Fibroblast of lung (primary cell): ENCODE measurements around the gene OSBPL6. TPM values are rescaled to one million over a fixed set of nuclear protein-coding genes. Genes with fewer than 3 reads are reported as not detected.
A peak's percentile ranks its signal among the peaks of the same experiment; 100 is the strongest.

Experiments used
- DNase-seq, 2 donors: peaks; one replicate each; pipeline versions ENCODE4 v3.0.0 to v3.0.0-alpha.2; 2010; ENCODE audit warnings: low read depth in 2 of 2
- H2AFZ ChIP-seq: 2 replicates; pipeline ENCODE4 v1.5.1; 2012; ENCODE audit warnings: low read length, control low read depth, inconsistent platforms
- H3K27ac ChIP-seq: 2 replicates; pipeline ENCODE4 v1.5.1; 2011; ENCODE audit warnings: low read length, control low read depth; ENCODE audit not compliant: insufficient read depth
- H3K27me3 ChIP-seq: 2 replicates; pipeline ENCODE4 v1.5.1; 2011; ENCODE audit warnings: mild to moderate bottlenecking, low read length; ENCODE audit not compliant: control insufficient read depth, insufficient read depth
- H3K36me3 ChIP-seq: 2 replicates; pipeline ENCODE4 v1.5.1; 2011; ENCODE audit warnings: low read length; ENCODE audit not compliant: control insufficient read depth, insufficient read depth
- H3K4me1 ChIP-seq: 2 replicates; pipeline ENCODE4 v1.5.1; 2011; ENCODE audit warnings: low read length; ENCODE audit not compliant: control insufficient read depth, insufficient read depth; ENCODE audit errors: extremely low read depth
- H3K4me2 ChIP-seq: 2 replicates; pipeline ENCODE4 v1.5.1; 2011; ENCODE audit warnings: low read length, control low read depth; ENCODE audit not compliant: insufficient read depth; ENCODE audit errors: extremely low read depth
- H3K4me3 ChIP-seq, 4 experiments: fragments of 200-600 bp in 1 of 4; sonication (generic) in 1 of 4; replicated peaks in 1 of 4; 2 replicates each; pipeline ENCODE4 v1.5.1; 2011 to 2016; ENCODE audit warnings: low read length in 4 of 4, low read depth in 3 of 4, mild to moderate bottlenecking in 3 of 4, control low read depth in 2 of 4, inconsistent platforms in 1 of 4, mixed read lengths in 1 of 4; ENCODE audit not compliant: insufficient read depth in 1 of 4; ENCODE audit errors: control extremely low read depth in 1 of 4
- H3K79me2 ChIP-seq: 2 replicates; pipeline ENCODE4 v1.5.1; 2012; ENCODE audit warnings: mild to moderate bottlenecking, low read length, inconsistent platforms; ENCODE audit not compliant: control insufficient read depth, insufficient read depth
- H3K9ac ChIP-seq: 2 replicates; pipeline ENCODE4 v1.5.1; 2011; ENCODE audit warnings: mild to moderate bottlenecking, low read length, control low read depth; ENCODE audit not compliant: insufficient read depth
- H3K9me3 ChIP-seq: 2 replicates; pipeline ENCODE4 v1.5.1; 2012; ENCODE audit warnings: low read depth, low read length; ENCODE audit not compliant: control insufficient read depth, insufficient read depth
- H4K20me1 ChIP-seq: 2 replicates; pipeline ENCODE4 v1.5.1; 2011; ENCODE audit warnings: low read length; ENCODE audit not compliant: control insufficient read depth, insufficient read depth; ENCODE audit errors: extremely low read depth
- EZH2 ChIP-seq: IDR thresholded peaks from 2 replicates; pipeline ENCODE4 v1.5.1; 2012; ENCODE audit warnings: low read length, control low read depth, mild to moderate bottlenecking; ENCODE audit errors: missing control alignments
- polyA plus RNA-seq, 2 donors: library from polyadenylated mRNA; depleted of rRNA in 1 of 2; stranded (reverse) in 1 of 2; unstranded in 1 of 2; fragments of >200 nt; gene quantifications; 2 replicates each; pipeline ENCODE4 v1.2.1, GENCODE V29; 2011 to 2012; ENCODE audit warnings: missing spikeins in 1 of 2
- total RNA-seq: library from RNA; depleted of rRNA; stranded (reverse); fragments of >200 nt; gene quantifications from 2 replicates; pipeline ENCODE4 v1.2.1, GENCODE V29; 2014
- TF ChIP-seq, protein P1 (sequence below), 2 donors: IDR thresholded peaks in 1 of 2; conservative IDR thresholded peaks in 1 of 2; 1 replicate in 1 of 2; 2 replicates in 1 of 2; pipeline ENCODE4 v1.5.1; 2011 to 2012; ENCODE audit warnings: low read length in 2 of 2, control low read depth in 1 of 2, inconsistent platforms in 1 of 2, low read depth in 1 of 2, mild to moderate bottlenecking in 1 of 2

The OSBPL6 gene
- total and polyA plus RNA-seq, 2 donors (not counting 1 experiment from before 2014, with no cell fraction given), result 1.0 to 5.3 TPM

DNA sequence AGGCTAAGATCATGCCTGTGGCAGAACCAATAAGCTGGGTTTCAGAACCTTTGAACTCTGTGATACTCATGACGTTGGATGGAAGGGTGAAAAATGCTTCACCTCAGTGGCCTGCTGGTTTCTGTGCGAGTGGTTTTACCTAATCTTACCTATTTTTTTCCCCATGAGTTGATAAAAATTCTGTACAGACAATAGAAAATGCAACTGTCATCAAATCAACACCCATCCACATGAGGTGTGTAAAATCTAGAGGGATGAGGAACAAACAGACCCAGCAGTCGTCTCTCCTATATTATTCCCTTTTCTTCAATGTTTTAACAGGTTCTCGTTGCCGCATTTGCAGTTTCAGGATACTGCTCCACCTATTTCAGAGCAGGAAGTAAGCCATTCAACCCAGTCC is 189.4 kb downstream of the OSBPL6 start:
- no peaks in the 10 kb centered on the region for H3K27me3 ChIP-seq
- H3K9me3 ChIP-seq, result no peaks in the 10 kb centered on the region
- no peak overlapping the region for H3K4me3 ChIP-seq
- no peaks in the 10 kb centered on the region for H3K36me3 ChIP-seq
- H3K79me2 ChIP-seq, result no peaks in the 10 kb centered on the region
- H2AFZ ChIP-seq, result no peak overlapping the region
- H3K4me2 ChIP-seq, result no peak overlapping the region
- no peak for DNase-seq
- H3K27ac ChIP-seq, result no peak overlapping the region
- H3K4me1 ChIP-seq, result no peaks in the 10 kb centered on the region
- no peaks in the 10 kb centered on the region for H4K20me1 ChIP-seq
- TF ChIP-seq EZH2, result no peak
- TF ChIP-seq, protein P1, sequence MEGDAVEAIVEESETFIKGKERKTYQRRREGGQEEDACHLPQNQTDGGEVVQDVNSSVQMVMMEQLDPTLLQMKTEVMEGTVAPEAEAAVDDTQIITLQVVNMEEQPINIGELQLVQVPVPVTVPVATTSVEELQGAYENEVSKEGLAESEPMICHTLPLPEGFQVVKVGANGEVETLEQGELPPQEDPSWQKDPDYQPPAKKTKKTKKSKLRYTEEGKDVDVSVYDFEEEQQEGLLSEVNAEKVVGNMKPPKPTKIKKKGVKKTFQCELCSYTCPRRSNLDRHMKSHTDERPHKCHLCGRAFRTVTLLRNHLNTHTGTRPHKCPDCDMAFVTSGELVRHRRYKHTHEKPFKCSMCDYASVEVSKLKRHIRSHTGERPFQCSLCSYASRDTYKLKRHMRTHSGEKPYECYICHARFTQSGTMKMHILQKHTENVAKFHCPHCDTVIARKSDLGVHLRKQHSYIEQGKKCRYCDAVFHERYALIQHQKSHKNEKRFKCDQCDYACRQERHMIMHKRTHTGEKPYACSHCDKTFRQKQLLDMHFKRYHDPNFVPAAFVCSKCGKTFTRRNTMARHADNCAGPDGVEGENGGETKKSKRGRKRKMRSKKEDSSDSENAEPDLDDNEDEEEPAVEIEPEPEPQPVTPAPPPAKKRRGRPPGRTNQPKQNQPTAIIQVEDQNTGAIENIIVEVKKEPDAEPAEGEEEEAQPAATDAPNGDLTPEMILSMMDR (conservative IDR thresholded peaks at IDR 0.05 in 1 of 2, IDR thresholded peaks at IDR 0.05 in 1 of 2; ENCODE audit: low read depth in 1 of 2, low read length in 2 of 2), result no peak
- H3K9ac ChIP-seq, result no peak overlapping the region

GRCh38 chr2:178385595-178386148 is 191.4 kb downstream of the OSBPL6 start:
- Histone ChIP-seq H3K9me3 (no peaks in the 10 kb centered on the region), H4K20me1 (no peaks in the 10 kb centered on the region), H3K4me2 (no peak overlapping the region), H3K4me3 (no peak overlapping the region), H3K36me3 (no peaks in the 10 kb centered on the region), H3K27ac (no peak overlapping the region), H3K9ac (no peak overlapping the region), H3K4me1 (no peaks in the 10 kb centered on the region), H2AFZ (no peak overlapping the region), H3K79me2 (no peaks in the 10 kb centered on the region), H3K27me3 (no peaks in the 10 kb centered on the region)
- TF ChIP-seq EZH2, result no peak
- TF ChIP-seq, protein P1 (conservative IDR thresholded peaks at IDR 0.05 in 1 of 2, IDR thresholded peaks at IDR 0.05 in 1 of 2; ENCODE audit: low read depth in 1 of 2, low read length in 2 of 2), result no peak
- DNase-seq, result no peak

- Histone ChIP-seq H3K4me3 (no peak overlapping the region), H3K27ac (no peak overlapping the region), H4K20me1 (no peaks in the 10 kb centered on the region), H3K4me2 (no peak overlapping the region), H3K9ac (no peak overlapping the region), H3K27me3 (no peaks in the 10 kb centered on the region), H3K79me2 (no peaks in the 10 kb centered on the region), H3K36me3 (no peaks in the 10 kb centered on the region), H3K4me1 (no peaks in the 10 kb centered on the region), H3K9me3 (no peaks in the 10 kb centered on the region), H2AFZ (no peak overlapping the region)
- DNase-seq, result peak in 1 of 2 donors; percentile 17
- TF ChIP-seq, protein P1 (conservative IDR thresholded peaks at IDR 0.05 in 1 of 2, IDR thresholded peaks at IDR 0.05 in 1 of 2; ENCODE audit: low read depth in 1 of 2, low read length in 2 of 2), result no peak
- TF ChIP-seq EZH2, result no peak
These were observed 192.8 kb downstream of the OSBPL6 start for GRCh38 chr2:178386986-178387597.
